ENCODE measurements around the gene PDE4C. TPM values are rescaled to one million over a fixed set of nuclear protein-coding genes. Genes with fewer than 3 reads are reported as not detected.

The PDE4C gene
- total RNA-seq, 1 donor from 2014 or later: 0.28 TPM

- Histone ChIP-seq H3K9ac (no peak overlapping the region), H4K20me1 (ENCODE audit: low read depth) (no peaks in the 10 kb centered on the region), H3F3A (ENCODE audit: low read depth) (no peaks in the 10 kb centered on the region), H3K79me2 (ENCODE audit: low read depth) (no peaks in the 10 kb centered on the region), H3K4me3 (no peak overlapping the region), H3K4me2 (no peak overlapping the region), H2AFZ (replicated peaks) (no peak overlapping the region), H3K9me3 (ENCODE audit: low read depth) (no peaks in the 10 kb centered on the region), H3K27me3 (no peaks in the 10 kb centered on the region), H3K4me1 (no peaks in the 10 kb centered on the region), H3K27ac (no peak overlapping the region), H3K36me3 (no peaks in the 10 kb centered on the region)
- no peak overlapping the region for H3K4me3 Mint-ChIP-seq
- no peaks in the 10 kb centered on the region for H3K4me1 Mint-ChIP-seq
- H3K27me3 Mint-ChIP-seq (ENCODE audit: insufficient read depth, low read depth): peaks cover 8% of the 10 kb centered on the region
- H3K27ac Mint-ChIP-seq: no peak overlapping the region
- no peak for TF ChIP-seq CTCF (IDR thresholded peaks at IDR 0.05)
- no peak for TF ChIP-seq EZH2phosphoT487 (IDR thresholded peaks at IDR 0.05)
- no peak for TF ChIP-seq EZH2 (IDR thresholded peaks at IDR 0.05)
- peaks cover 9% of the 10 kb centered on the region for H3K36me3 Mint-ChIP-seq
- DNase-seq (ENCODE audit: low spot score): no peak
- no peaks in the 10 kb centered on the region for H3K9me3 Mint-ChIP-seq
Observed at GRCh38 chr19:18262917-18263316, 36.7 kb upstream of the PDE4C start.

GRCh38 chr19:18262144-18262543 is 35.9 kb upstream of the PDE4C start:
- no peak overlapping the region for H3K4me3 Mint-ChIP-seq
- H3K36me3 Mint-ChIP-seq: peaks cover 9% of the 10 kb centered on the region
- no peak overlapping the region for H3K27ac Mint-ChIP-seq
- H3K9me3 Mint-ChIP-seq: no peaks in the 10 kb centered on the region
- Histone ChIP-seq H3F3A (ENCODE audit: low read depth) (no peaks in the 10 kb centered on the region), H4K20me1 (ENCODE audit: low read depth) (no peaks in the 10 kb centered on the region), H3K4me3 (no peak overlapping the region), H3K36me3 (no peaks in the 10 kb centered on the region), H3K27ac (no peak overlapping the region), H3K27me3 (no peaks in the 10 kb centered on the region), H3K4me2 (no peak overlapping the region), H3K9me3 (ENCODE audit: low read depth) (no peaks in the 10 kb centered on the region), H3K4me1 (no peaks in the 10 kb centered on the region), H2AFZ (replicated peaks) (no peak overlapping the region), H3K79me2 (ENCODE audit: low read depth) (no peaks in the 10 kb centered on the region), H3K9ac (no peak overlapping the region)
- TF ChIP-seq CTCF (IDR thresholded peaks at IDR 0.05): no peak
- no peak for TF ChIP-seq EZH2 (IDR thresholded peaks at IDR 0.05)
- no peak for TF ChIP-seq EZH2phosphoT487 (IDR thresholded peaks at IDR 0.05)
- no peaks in the 10 kb centered on the region for H3K4me1 Mint-ChIP-seq
- H3K27me3 Mint-ChIP-seq (ENCODE audit: insufficient read depth, low read depth): peaks cover 8% of the 10 kb centered on the region
- DNase-seq (ENCODE audit: low spot score): no peak

GRCh38 chr19:18261474-18261873 is 35.2 kb upstream of the PDE4C start:
- Histone ChIP-seq H3K4me3 (no peak overlapping the region), H3F3A (ENCODE audit: low read depth) (no peaks in the 10 kb centered on the region), H3K27me3 (no peaks in the 10 kb centered on the region), H3K79me2 (ENCODE audit: low read depth) (no peaks in the 10 kb centered on the region), H3K4me2 (no peak overlapping the region), H3K4me1 (no peaks in the 10 kb centered on the region), H3K27ac (no peak overlapping the region), H4K20me1 (ENCODE audit: low read depth) (no peaks in the 10 kb centered on the region), H3K9me3 (ENCODE audit: low read depth) (no peaks in the 10 kb centered on the region), H2AFZ (replicated peaks) (no peak overlapping the region), H3K9ac (no peak overlapping the region), H3K36me3 (no peaks in the 10 kb centered on the region)
- Mint-ChIP-seq H3K4me3 (no peak overlapping the region), H3K36me3 (peaks cover 7% of the 10 kb centered on the region), H3K27ac (no peak overlapping the region), H3K9me3 (no peaks in the 10 kb centered on the region), H3K4me1 (no peaks in the 10 kb centered on the region), H3K27me3 (ENCODE audit: insufficient read depth, low read depth) (peaks cover 8% of the 10 kb centered on the region)
- TF ChIP-seq EZH2 (IDR thresholded peaks at IDR 0.05): no peak
- no peak for TF ChIP-seq EZH2phosphoT487 (IDR thresholded peaks at IDR 0.05)
- no peak for TF ChIP-seq CTCF (IDR thresholded peaks at IDR 0.05)
- no peak for DNase-seq (ENCODE audit: low spot score)
